Esophagus squamous epithelium (tissue), 4 donors: ENCODE measurements around the gene GRIP1.

Experiments used
- CTCF ChIP-seq, 6 experiments: fragments of 450-650 bp in 4 of 6; fragments of 200-600 bp in 2 of 6; sonication (generic) in 2 of 6; IDR thresholded peaks; one replicate each; pipeline ENCODE4 v1.5.1; 2016 to 2019; ENCODE audit warnings: antibody characterized with exemption in 6 of 6, mild to moderate bottlenecking in 4 of 6, moderate library complexity in 4 of 6
- POLR2A ChIP-seq, 4 donors: fragments of 450-650 bp; IDR thresholded peaks; one replicate each; pipeline ENCODE4 v1.6.1; 2017; ENCODE audit warnings: antibody characterized with exemption in 4 of 4, mild to moderate bottlenecking in 4 of 4, moderate library complexity in 3 of 4

DNA sequence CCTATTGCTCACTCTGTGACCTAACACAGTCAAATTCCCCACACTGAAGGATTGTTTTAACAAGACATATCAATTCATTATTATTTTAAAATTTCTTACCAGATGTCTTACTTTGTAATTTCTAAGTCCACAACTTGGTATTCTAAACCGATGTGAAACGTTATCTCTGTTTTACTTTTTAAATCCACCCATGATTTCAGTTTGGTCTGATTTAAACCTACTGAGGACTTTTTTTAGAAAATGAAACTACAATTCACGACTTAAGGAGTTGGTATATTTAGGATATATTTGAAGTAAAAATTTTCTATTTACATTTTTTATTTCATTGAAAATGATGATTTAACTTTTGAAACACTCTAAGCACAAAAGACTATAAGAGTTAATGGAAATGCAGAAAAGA is 35.1 kb upstream of the GRIP1 start:
- TF ChIP-seq POLR2A (IDR thresholded peaks at IDR 0.05) (no peak), CTCF (IDR thresholded peaks at IDR 0.05) (no peak)
